ENCODE data around the gene HPCAL1.

- no peak for TF ChIP-seq CTCF (IDR thresholded peaks at IDR 0.05)
- TF ChIP-seq POLR2AphosphoS5 (IDR thresholded peaks at IDR 0.05) = no peak
- TF ChIP-seq EP300 (IDR thresholded peaks at IDR 0.05) = no peak
- no peak for TF ChIP-seq POLR2A (IDR thresholded peaks at IDR 0.05)
These were observed 111.9 kb downstream of the HPCAL1 start for GRCh38 chr2:10414591-10414990.
